ENCODE data around the gene IL23R.

- TF ChIP-seq CTCF (IDR thresholded peaks at IDR 0.05; ENCODE audit: low read depth, low read length, missing input control) (no peak), MAX (IDR thresholded peaks at IDR 0.05) (no peak), FOXA1 (IDR thresholded peaks at IDR 0.05) (no peak), TAF1 (conservative IDR thresholded peaks at IDR 0.05) (no peak), EGR1 (IDR thresholded peaks at IDR 0.05; ENCODE audit: low read depth in 2 of 2) (no peak), SP1 (IDR thresholded peaks at IDR 0.05) (no peak), RAD21 (IDR thresholded peaks at IDR 0.05) (no peak), YY1 (IDR thresholded peaks at IDR 0.05) (no peak), RXRA (IDR thresholded peaks at IDR 0.05) (no peak), ATF3 (IDR thresholded peaks at IDR 0.05) (no peak)
These were observed 40.0 kb upstream of the IL23R start for GRCh38 chr1:67126111-67126746.

Measured in liver (tissue), 3 donors.